MCF 10A (cell line): ENCODE data around the gene PUS7. TPM values are rescaled to one million over a fixed set of nuclear protein-coding genes. Genes with fewer than 3 reads are reported as not detected.

Experiments used
- BruUV-seq: library from RNA; stranded (reverse); fragments of 400-500 nt; replicated peaks from 2 replicates; lab custom pipeline; 2021; lab: Mats Ljungman, UMichigan
- CTCF ChIA-PET: fragments of 300-600 bp; sonication (Branson Sonifier 250); formaldehyde crosslinking; extraction: SDS; loops from one replicate; lab custom pipeline; 2021; ENCODE audit warnings: antibody characterized with exemption, inconsistent platforms; lab: Yijun Ruan, JAX
- POLR2A ChIA-PET: fragments of 300-600, 350-650 bp; sonication (Branson Sonifier 250); formaldehyde crosslinking; extraction: SDS; loops from one replicate; lab custom pipeline; 2020; ENCODE audit warnings: antibody characterized with exemption, inconsistent platforms; lab: Yijun Ruan, JAX
- DNase-seq: peaks from one replicate; pipeline ENCODE4 v3.0.0-alpha.2; 2018; ENCODE audit not compliant: unreplicated experiment
- H3K27ac Mint-ChIP-seq: one replicate; pipeline ENCODE4 v1.8.0; 2022; ENCODE audit warnings: mild to moderate bottlenecking, low read depth, mixed read lengths; ENCODE audit not compliant: unreplicated experiment
- H3K27me3 Mint-ChIP-seq: one replicate; pipeline ENCODE4 v1.8.0; 2022; ENCODE audit warnings: mixed read lengths; ENCODE audit not compliant: insufficient read depth, unreplicated experiment
- H3K36me3 Mint-ChIP-seq: one replicate; pipeline ENCODE4 v1.8.0; 2022; ENCODE audit warnings: mild to moderate bottlenecking, moderate library complexity, mixed read lengths; ENCODE audit not compliant: insufficient read depth, unreplicated experiment
- H3K4me1 Mint-ChIP-seq: one replicate; pipeline ENCODE4 v1.8.0; 2022; ENCODE audit warnings: mixed read lengths; ENCODE audit not compliant: insufficient read depth, unreplicated experiment
- H3K4me3 Mint-ChIP-seq: one replicate; pipeline ENCODE4 v1.8.0; 2022; ENCODE audit warnings: mild to moderate bottlenecking, moderate library complexity, mixed read lengths; ENCODE audit not compliant: unreplicated experiment
- H3K9me3 Mint-ChIP-seq: one replicate; pipeline ENCODE4 v1.8.0; 2022; ENCODE audit warnings: mixed read lengths; ENCODE audit not compliant: unreplicated experiment
- CTCF ChIP-seq: fragments of 200-600 bp; IDR thresholded peaks from one replicate; pipeline ENCODE4 v1.8.0; 2022; ENCODE audit warnings: antibody characterized with exemption, mild to moderate bottlenecking; ENCODE audit not compliant: unreplicated experiment
- intact Hi-C: fragments of 100-400 bp; cut with micrococcal nuclease; formaldehyde crosslinking; loops from 2 replicates; pipeline ENCODE4 v1.14.1; 2022
- total RNA-seq: library from RNA; stranded (reverse); gene quantifications from 2 replicates; pipeline ENCODE4 v1.2.3, GENCODE V29; 2022

Gene PUS7
- total RNA-seq, 1 experiment from 2014 or later: 29.7 TPM

- no peak for DNase-seq
- no TSS peak for BruUV-seq
- H3K4me1 Mint-ChIP-seq: no peaks in the 10 kb centered on the region
- no peaks in the 10 kb centered on the region for H3K27me3 Mint-ChIP-seq
- intact Hi-C loops: no loop called here
- CTCF ChIA-PET: interaction anchor here (1.2 kb wide), 2 partner anchors 11 to 35 kb away, joined by 5 to 7 read pairs; partner anchors contain the start of gene RINT1
- no peak overlapping the region for H3K27ac Mint-ChIP-seq
- TF ChIP-seq CTCF: no peak
- H3K36me3 Mint-ChIP-seq: peaks cover 45% of the 10 kb centered on the region
- no peaks in the 10 kb centered on the region for H3K9me3 Mint-ChIP-seq
- H3K4me3 Mint-ChIP-seq: no peak overlapping the region
- POLR2A ChIA-PET: interaction anchor here (1.1 kb wide), 1 partner anchor 22 kb away, joined by 3 read pairs; no protein-coding TSS in a partner anchor
Observed at GRCh38 chr7:105496521-105496920, 25.6 kb downstream of the PUS7 start.

GRCh38 chr7:105493923-105494315 lies 28.2 kb downstream of the PUS7 start:
- POLR2A ChIA-PET: interaction anchor here (0.6 kb wide), 1 partner anchor 81 kb away, joined by 3 read pairs; no protein-coding TSS in a partner anchor
- no peak overlapping the region for H3K27ac Mint-ChIP-seq
- CTCF ChIA-PET: interaction anchor here (0.6 to 0.8 kb wide), 3 partner anchors 64 to 86 kb away, joined by 3 read pairs; no protein-coding TSS in a partner anchor
- H3K36me3 Mint-ChIP-seq: peaks cover 44% of the 10 kb centered on the region
- no peaks in the 10 kb centered on the region for H3K27me3 Mint-ChIP-seq
- BruUV-seq: no TSS peak
- TF ChIP-seq CTCF: no peak
- H3K9me3 Mint-ChIP-seq: no peaks in the 10 kb centered on the region
- H3K4me3 Mint-ChIP-seq: no peak overlapping the region
- intact Hi-C loops: no loop called here
- DNase-seq: no peak
- H3K4me1 Mint-ChIP-seq: no peaks in the 10 kb centered on the region

GRCh38 chr7:105493196-105493922 lies 28.7 kb downstream of the PUS7 start:
- CTCF ChIA-PET: interaction anchor here (0.6 to 0.8 kb wide), 3 partner anchors 64 to 87 kb away, joined by 3 read pairs; no protein-coding TSS in a partner anchor
- Mint-ChIP-seq H3K4me3 (no peak overlapping the region), H3K27ac (no peak overlapping the region), H3K9me3 (no peaks in the 10 kb centered on the region), H3K27me3 (no peaks in the 10 kb centered on the region), H3K36me3 (peaks cover 39% of the 10 kb centered on the region), H3K4me1 (no peaks in the 10 kb centered on the region)
- intact Hi-C loops: no loop called here
- no TSS peak for BruUV-seq
- DNase-seq: no peak
- TF ChIP-seq CTCF: no peak
- POLR2A ChIA-PET: no interaction called here

GRCh38 chr7:105489409-105489808 lies 32.7 kb downstream of the PUS7 start:
- intact Hi-C loops: loop anchor here (2.0 kb wide), 1 partner anchor 59 kb away; no protein-coding TSS in a partner anchor
- DNase-seq: no peak
- no peaks in the 10 kb centered on the region for H3K9me3 Mint-ChIP-seq
- no peak overlapping the region for H3K4me3 Mint-ChIP-seq
- H3K4me1 Mint-ChIP-seq: no peaks in the 10 kb centered on the region
- BruUV-seq: no TSS peak
- no peak overlapping the region for H3K27ac Mint-ChIP-seq
- CTCF ChIA-PET: interaction anchor here (0.5 to 1.5 kb wide), 4 partner anchors 61 to 559 kb away, joined by 3 to 7 read pairs (median 3); no protein-coding TSS in a partner anchor
- H3K27me3 Mint-ChIP-seq: no peaks in the 10 kb centered on the region
- POLR2A ChIA-PET: interaction anchor here (1.1 kb wide), 1 partner anchor 221 kb away, joined by 3 read pairs; no protein-coding TSS in a partner anchor
- peaks cover 69% of the 10 kb centered on the region for H3K36me3 Mint-ChIP-seq
- no peak for TF ChIP-seq CTCF
